ENCODE results near the gene PRKCH.
"Not testable (repeated sequence)": the region's sequence is repeated elsewhere in the genome, so short reads cannot be mapped to it uniquely, and the experiment has no call there.

PRKCH gene

GRCh38 chr14:61515436-61516117 is 194.2 kb downstream of the PRKCH start:
- DNase-seq (ENCODE audit: low read depth) = peak; percentile 55

DNA sequence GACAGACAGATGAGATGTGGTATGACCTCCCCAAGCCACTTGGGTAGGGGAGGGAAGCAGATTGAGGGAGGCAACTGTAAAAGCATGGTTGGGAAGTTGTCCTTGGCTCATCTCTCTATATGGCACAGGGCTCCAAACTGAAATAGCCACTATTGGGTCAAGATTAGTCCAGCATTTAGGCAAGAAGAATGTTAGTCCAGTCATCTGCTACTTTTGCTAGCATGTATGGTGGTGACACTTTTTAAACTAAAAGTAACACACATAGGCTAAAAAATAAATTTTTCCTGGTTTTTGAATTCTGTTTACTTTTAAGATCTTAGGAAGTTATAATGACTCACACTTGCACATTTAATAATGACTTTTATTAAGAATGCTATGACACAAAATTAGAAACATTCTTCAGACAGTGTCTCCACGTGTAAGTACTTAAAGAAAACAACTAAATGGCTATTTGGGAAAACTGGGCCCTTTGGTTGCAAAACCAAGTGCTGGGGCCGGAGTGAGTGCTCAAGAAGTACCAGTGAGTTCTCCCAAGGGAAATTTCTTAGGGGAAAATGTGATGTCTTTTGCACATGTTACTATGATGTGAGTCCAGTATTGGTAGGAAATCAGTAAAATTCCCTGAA is 194.9 kb downstream of the PRKCH start:
- no peak for DNase-seq (ENCODE audit: low read depth)

DNA sequence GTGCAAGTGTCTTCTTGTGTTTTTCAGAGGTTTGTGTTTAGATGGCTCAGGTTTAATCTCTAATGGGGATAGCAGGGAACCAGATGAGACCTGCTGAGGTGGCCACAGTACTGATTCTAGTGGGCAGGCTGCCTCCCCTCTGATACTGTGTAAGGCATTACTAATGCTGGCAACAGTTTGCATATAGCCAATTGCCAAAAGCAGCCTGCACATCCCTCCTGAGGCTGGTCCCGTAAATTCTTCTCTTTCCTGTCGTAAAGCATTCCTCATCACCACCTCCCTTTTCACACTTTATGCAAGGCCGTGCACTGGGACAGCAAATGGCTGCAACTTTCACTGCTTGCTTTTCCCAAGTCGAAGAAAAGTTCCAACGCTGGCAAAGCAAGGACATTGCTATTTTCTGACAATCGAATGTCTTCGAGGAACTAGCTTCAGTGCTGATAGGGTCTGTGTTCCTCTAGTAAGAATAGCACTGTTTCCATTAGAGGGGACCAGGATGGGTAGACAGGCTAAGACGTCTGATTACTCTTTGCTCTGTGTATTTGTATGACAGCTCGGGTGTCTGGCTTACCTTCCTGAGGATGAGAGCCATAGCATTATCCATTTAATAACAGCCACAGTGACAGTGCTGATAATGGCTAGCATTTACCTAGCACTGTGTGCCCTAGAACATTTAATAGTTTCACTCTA is 195.7 kb downstream of the PRKCH start:
- no peak for DNase-seq (ENCODE audit: low read depth)

DNA sequence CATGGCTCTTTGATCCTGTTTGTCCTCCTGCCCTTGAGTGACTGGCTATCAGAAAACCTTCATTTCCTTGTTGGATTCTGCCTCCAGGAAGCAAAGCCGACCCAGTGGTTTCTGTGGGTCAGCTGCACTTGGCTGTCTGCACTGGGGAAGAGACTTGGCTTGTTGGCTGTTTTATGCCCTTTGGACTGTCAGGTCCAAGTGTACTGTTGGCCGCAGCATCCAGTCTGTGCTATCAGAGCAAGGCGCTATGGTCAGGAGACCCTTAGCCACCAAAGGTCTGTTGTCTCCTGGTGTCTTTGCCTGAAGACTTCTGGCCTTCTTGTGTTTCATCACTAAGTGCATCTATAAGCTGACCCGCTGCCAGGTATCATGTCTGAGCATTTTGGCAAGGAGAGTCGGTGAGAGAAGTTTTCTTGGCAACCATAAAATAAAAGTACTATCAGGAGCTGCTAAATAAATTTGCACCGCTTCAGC is 196.6 kb downstream of the PRKCH start:
- no peak for DNase-seq (ENCODE audit: low read depth)

- no peak for DNase-seq (ENCODE audit: low read depth)
Measured at GRCh38 chr14:61518403-61518802, 197.0 kb downstream of the PRKCH start.

DNA sequence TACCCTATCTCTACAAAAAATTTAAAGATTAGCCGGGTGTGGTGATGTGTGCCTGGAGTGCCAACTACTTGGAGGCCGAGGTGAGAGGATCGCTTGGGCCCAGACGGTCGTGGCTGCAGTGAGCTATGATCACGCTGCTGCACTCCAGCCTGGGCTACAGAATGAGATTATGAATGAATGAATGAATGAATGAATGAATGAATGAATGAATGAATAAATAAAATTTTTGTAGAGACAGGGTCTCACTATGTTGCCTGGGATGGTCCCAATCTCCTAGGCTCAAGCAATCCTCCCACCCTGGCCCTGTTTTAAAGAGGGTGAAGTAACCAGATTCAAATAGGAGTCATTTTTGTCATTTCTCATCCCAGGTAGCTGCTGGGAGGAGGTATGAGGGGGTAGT is 197.7 kb downstream of the PRKCH start:
- DNase-seq (ENCODE audit: low read depth) = no peak

GRCh38 chr14:61519735-61520134 is 198.4 kb downstream of the PRKCH start:
- DNase-seq (ENCODE audit: low read depth) = no peak

GRCh38 chr14:61520576-61520975 is 199.2 kb downstream of the PRKCH start:
- no peak for DNase-seq (ENCODE audit: low read depth)

- no peak for DNase-seq (ENCODE audit: low read depth)
Measured at GRCh38 chr14:61521773-61522172, 200.4 kb downstream of the PRKCH start.

GRCh38 chr14:61523751-61524150 is 202.4 kb downstream of the PRKCH start:
- no peak for DNase-seq (ENCODE audit: low read depth)

DNA sequence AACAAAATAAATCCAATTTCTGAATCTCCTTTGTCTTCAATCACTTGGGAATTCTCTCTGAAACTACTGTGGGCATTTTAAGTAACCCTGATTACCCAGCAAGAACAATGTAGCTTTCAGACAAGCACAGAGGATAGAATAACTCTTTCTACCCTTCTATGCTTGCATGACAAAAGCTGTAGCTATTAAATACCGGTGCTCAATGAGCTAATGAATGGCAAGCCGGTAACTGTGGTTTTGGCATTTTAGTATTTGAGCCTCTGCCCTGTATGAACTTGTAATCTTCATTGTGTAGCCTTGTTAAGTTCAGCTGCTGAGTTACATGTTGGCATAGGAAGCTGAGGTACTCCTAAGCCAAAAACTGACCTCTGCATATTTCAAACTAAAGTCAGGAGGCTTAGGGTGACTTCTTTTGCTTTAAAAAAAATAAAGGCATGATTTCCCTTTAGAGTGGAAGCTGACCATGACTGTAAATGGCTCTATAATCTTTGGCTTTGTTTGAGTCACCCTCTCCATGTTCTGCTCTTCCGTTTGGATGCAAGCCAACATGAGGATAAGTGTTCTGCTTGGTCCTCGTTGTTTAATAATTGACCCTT is 202.9 kb downstream of the PRKCH start:
- DNase-seq (ENCODE audit: low read depth) = peak; percentile 77

- no peak for DNase-seq (ENCODE audit: low read depth)
Measured at GRCh38 chr14:61524936-61525292, 203.5 kb downstream of the PRKCH start.

DNA sequence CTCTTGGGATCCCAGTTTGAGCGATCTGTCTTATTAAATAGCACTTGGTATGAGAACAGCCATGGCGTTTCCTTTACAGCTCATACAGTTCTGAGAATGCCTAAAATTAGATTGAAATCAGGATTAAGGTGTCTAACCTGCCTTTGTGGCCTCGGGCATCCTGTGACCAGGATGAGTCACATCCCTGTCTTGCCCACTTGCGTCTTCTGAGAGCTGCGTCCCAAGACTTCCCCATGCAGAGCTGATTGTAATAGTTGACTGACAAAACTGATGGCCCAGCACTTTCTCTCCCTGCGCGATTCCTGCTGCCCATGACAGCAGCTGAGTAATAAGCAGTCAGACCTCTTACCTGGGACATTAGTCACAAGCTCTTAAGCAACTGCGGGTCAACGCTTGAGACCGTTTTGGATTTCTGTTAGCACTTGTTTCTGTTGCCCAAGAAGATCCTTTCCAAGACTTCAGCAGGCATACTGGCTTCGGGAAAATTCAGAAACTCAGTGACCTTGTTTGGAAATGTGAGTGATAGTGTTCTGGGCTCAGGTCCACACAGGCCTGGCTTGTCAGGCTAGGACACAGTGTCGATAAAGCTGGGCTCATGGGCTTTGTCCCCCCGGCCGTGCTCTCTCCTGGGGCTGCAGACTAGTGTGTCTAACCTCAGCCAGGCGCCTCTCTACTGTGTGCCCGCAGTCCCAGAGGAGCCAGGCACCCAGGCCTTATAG is 204.1 kb downstream of the PRKCH start:
- peak; percentile 86 for DNase-seq (ENCODE audit: low read depth)

GRCh38 chr14:61526405-61527312 is 205.3 kb downstream of the PRKCH start:
- DNase-seq (ENCODE audit: low read depth) = no peak

- DNase-seq (ENCODE audit: low read depth) = peak; percentile 93
Measured at GRCh38 chr14:61527325-61528100, 206.1 kb downstream of the PRKCH start.

DNA sequence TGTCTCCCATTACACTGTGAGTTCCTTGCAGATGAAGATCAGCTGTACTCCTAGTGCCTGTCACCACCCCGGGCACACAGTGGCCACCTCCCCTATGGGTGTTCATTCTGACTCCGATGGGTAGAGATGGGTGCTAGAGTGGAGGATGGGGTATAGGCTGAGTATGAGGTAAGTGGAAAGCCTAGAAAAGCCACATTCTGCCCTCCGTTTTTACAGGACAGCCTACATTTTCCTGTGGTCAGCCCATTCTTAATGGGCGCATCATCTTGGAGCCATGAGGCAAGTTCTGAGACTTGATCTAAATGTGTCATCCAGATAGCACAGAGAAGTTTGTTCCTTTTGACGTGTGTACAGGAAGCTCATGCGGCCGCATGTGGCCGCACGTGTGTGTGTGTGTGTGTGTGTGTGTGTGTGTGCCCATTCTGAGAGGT is 207.2 kb downstream of the PRKCH start:
- peak; percentile 91 for DNase-seq (ENCODE audit: low read depth)

DNA sequence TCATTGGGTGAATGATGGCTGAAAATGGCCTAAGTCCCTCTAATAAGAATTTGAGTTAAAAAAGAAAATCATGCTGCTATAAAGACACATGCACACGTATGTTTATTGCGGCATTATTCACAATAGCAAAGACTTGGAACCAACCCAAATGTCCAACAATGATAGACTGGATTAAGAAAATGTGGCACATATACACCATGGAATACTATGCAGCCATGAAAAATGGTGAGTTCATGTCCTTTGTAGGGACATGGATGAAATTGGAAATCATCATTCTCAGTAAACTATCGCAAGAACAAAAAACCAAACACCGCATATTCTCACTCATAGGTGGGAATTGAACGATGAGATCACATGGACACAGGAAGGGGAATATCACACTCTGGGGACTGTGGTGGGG is 208.0 kb downstream of the PRKCH start:
- DNase-seq (ENCODE audit: low read depth) = not testable (repeated sequence)

GRCh38 chr14:61530296-61530695 is 208.9 kb downstream of the PRKCH start:
- DNase-seq (ENCODE audit: low read depth) = no peak

DNA sequence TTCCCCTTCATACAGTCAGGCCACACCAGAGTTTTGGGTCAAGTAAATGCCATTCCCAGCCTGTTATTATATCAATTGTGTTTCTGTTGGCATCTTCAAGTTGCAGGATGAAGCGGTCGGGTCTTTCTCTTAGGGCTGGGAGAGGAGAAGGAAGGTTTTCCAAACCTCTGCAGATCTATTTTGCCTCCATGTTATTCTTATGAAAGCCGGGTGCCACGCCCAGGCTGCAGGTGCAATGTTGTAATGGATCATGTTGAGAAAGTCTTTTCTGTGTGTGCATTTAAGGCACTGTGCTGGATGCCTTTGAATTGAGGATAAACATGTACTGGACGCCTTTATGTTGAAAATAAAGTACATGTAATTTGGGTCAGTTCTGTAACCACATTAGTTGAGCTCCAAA is 209.5 kb downstream of the PRKCH start:
- no peak for DNase-seq (ENCODE audit: low read depth)

GRCh38 chr14:61531465-61532122 is 210.2 kb downstream of the PRKCH start:
- no peak for DNase-seq (ENCODE audit: low read depth)
